Vagina (tissue), 2 donors: ENCODE measurements around the gene TOR2A.

Experiments
- POLR2AphosphoS5 ChIP-seq, 2 donors: sonication (generic); formaldehyde crosslinking; IDR thresholded peaks; one replicate each; pipeline ENCODE4 v1.9.0; 2017; ENCODE audit warnings: antibody characterized with exemption in 2 of 2, mild to moderate bottlenecking in 2 of 2, low read depth in 1 of 2; ENCODE audit not compliant: insufficient read depth in 1 of 2
- TF ChIP-seq, protein P1 (sequence below), 3 experiments: fragments of 450-650 bp in 2 of 3; fragments of 200-600 bp in 1 of 3; sonication (generic) in 1 of 3; IDR thresholded peaks; one replicate each; pipeline ENCODE4 v1.5.1; 2017 to 2019; ENCODE audit warnings: antibody characterized with exemption in 3 of 3, mild to moderate bottlenecking in 2 of 3, moderate library complexity in 2 of 3

DNA sequence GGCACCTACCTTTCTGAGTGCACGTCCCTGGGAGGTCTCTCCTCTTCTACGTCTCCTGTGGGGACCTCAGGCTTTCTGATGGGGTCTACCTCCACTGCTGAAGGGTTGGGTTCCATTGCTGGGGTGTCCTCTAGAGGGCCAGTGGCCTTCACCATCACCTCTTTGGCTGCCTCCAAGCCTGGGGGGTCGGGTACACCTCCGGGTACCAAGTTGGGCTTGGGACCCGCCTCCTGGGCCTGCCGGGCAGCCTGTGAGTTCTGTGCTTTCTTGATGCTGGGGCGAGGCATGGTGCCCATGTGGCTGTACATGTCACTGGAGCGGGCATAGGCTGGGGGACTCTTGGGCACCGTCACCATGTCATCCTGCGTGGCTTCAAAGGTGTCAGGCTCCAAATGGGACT is 38.9 kb upstream of the TOR2A start:
- no peak for TF ChIP-seq POLR2AphosphoS5 (IDR thresholded peaks at IDR 0.05; ENCODE audit: insufficient read depth in 1 of 2, low read depth in 1 of 2)
- TF ChIP-seq, protein P1, sequence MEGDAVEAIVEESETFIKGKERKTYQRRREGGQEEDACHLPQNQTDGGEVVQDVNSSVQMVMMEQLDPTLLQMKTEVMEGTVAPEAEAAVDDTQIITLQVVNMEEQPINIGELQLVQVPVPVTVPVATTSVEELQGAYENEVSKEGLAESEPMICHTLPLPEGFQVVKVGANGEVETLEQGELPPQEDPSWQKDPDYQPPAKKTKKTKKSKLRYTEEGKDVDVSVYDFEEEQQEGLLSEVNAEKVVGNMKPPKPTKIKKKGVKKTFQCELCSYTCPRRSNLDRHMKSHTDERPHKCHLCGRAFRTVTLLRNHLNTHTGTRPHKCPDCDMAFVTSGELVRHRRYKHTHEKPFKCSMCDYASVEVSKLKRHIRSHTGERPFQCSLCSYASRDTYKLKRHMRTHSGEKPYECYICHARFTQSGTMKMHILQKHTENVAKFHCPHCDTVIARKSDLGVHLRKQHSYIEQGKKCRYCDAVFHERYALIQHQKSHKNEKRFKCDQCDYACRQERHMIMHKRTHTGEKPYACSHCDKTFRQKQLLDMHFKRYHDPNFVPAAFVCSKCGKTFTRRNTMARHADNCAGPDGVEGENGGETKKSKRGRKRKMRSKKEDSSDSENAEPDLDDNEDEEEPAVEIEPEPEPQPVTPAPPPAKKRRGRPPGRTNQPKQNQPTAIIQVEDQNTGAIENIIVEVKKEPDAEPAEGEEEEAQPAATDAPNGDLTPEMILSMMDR (IDR thresholded peaks at IDR 0.05), result no peak
